Measurements from ENCODE around the gene IRAK3. TPM values are rescaled to one million over a fixed set of nuclear protein-coding genes. Genes with fewer than 3 reads are reported as not detected.

The IRAK3 gene
- total RNA-seq, 1 donor from 2014 or later: 4.9 TPM

GRCh38 chr12:66162701-66163100 lies 26.3 kb upstream of the IRAK3 start:
- TF ChIP-seq, protein P1, sequence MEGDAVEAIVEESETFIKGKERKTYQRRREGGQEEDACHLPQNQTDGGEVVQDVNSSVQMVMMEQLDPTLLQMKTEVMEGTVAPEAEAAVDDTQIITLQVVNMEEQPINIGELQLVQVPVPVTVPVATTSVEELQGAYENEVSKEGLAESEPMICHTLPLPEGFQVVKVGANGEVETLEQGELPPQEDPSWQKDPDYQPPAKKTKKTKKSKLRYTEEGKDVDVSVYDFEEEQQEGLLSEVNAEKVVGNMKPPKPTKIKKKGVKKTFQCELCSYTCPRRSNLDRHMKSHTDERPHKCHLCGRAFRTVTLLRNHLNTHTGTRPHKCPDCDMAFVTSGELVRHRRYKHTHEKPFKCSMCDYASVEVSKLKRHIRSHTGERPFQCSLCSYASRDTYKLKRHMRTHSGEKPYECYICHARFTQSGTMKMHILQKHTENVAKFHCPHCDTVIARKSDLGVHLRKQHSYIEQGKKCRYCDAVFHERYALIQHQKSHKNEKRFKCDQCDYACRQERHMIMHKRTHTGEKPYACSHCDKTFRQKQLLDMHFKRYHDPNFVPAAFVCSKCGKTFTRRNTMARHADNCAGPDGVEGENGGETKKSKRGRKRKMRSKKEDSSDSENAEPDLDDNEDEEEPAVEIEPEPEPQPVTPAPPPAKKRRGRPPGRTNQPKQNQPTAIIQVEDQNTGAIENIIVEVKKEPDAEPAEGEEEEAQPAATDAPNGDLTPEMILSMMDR (IDR thresholded peaks at IDR 0.05; ENCODE audit: unreplicated experiment): no peak
- Mint-ChIP-seq H3K27me3 (ENCODE audit: unreplicated experiment) (no peaks in the 10 kb centered on the region), H3K27ac (ENCODE audit: unreplicated experiment) (no peak overlapping the region), H3K4me3 (ENCODE audit: unreplicated experiment) (no peak overlapping the region), H3K36me3 (ENCODE audit: low read depth, unreplicated experiment) (peaks cover 34% of the 10 kb centered on the region), H3K9me3 (ENCODE audit: unreplicated experiment) (no peaks in the 10 kb centered on the region), H3K4me1 (ENCODE audit: unreplicated experiment) (peaks cover 6% of the 10 kb centered on the region)
- no peak for DNase-seq (ENCODE audit: low spot score)

- Mint-ChIP-seq H3K27me3 (ENCODE audit: unreplicated experiment) (no peaks in the 10 kb centered on the region), H3K9me3 (ENCODE audit: unreplicated experiment) (no peaks in the 10 kb centered on the region), H3K36me3 (ENCODE audit: low read depth, unreplicated experiment) (peaks cover 34% of the 10 kb centered on the region), H3K4me3 (ENCODE audit: unreplicated experiment) (no peak overlapping the region), H3K27ac (ENCODE audit: unreplicated experiment) (no peak overlapping the region), H3K4me1 (ENCODE audit: unreplicated experiment) (peaks cover 6% of the 10 kb centered on the region)
- DNase-seq (ENCODE audit: low spot score): no peak
- TF ChIP-seq, protein P1 (IDR thresholded peaks at IDR 0.05; ENCODE audit: unreplicated experiment): no peak
Observed at GRCh38 chr12:66163289-66163688, 25.7 kb upstream of the IRAK3 start.

GRCh38 chr12:66164349-66164821 lies 24.6 kb upstream of the IRAK3 start:
- Mint-ChIP-seq H3K27me3 (ENCODE audit: unreplicated experiment) (peaks cover 5% of the 10 kb centered on the region), H3K36me3 (ENCODE audit: low read depth, unreplicated experiment) (peaks cover 29% of the 10 kb centered on the region), H3K9me3 (ENCODE audit: unreplicated experiment) (no peaks in the 10 kb centered on the region), H3K4me1 (ENCODE audit: unreplicated experiment) (peaks cover 10% of the 10 kb centered on the region), H3K27ac (ENCODE audit: unreplicated experiment) (no peak overlapping the region), H3K4me3 (ENCODE audit: unreplicated experiment) (no peak overlapping the region)
- DNase-seq (ENCODE audit: low spot score): no peak
- TF ChIP-seq, protein P1 (IDR thresholded peaks at IDR 0.05; ENCODE audit: unreplicated experiment): no peak

DNA sequence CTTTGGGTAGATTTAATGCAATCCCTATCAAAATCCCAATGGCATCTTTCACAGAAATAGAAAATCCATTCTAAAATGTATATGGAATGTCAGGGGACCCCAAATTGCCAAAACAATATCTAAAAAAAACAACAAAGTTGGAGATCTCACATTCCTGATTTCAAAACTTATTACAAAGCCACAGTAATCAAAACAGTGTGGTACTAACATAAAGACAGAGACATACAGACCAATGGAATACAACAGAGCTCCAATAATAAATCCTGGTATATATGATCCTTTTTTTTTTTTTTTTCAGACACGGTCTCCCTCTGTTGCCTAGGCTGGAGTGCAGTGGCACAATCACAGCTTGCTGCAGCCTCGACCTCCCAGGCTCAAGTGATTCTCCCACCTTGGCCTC lies 23.9 kb upstream of the IRAK3 start:
- no peaks in the 10 kb centered on the region for H3K9me3 Mint-ChIP-seq (ENCODE audit: unreplicated experiment)
- no peak overlapping the region for H3K27ac Mint-ChIP-seq (ENCODE audit: unreplicated experiment)
- H3K4me3 Mint-ChIP-seq (ENCODE audit: unreplicated experiment): no peak overlapping the region
- no peak for DNase-seq (ENCODE audit: low spot score)
- peaks cover 5% of the 10 kb centered on the region for H3K27me3 Mint-ChIP-seq (ENCODE audit: unreplicated experiment)
- H3K36me3 Mint-ChIP-seq (ENCODE audit: low read depth, unreplicated experiment): peaks cover 22% of the 10 kb centered on the region
- TF ChIP-seq, protein P1 (IDR thresholded peaks at IDR 0.05; ENCODE audit: unreplicated experiment): no peak
- H3K4me1 Mint-ChIP-seq (ENCODE audit: unreplicated experiment): peaks cover 10% of the 10 kb centered on the region

DNA sequence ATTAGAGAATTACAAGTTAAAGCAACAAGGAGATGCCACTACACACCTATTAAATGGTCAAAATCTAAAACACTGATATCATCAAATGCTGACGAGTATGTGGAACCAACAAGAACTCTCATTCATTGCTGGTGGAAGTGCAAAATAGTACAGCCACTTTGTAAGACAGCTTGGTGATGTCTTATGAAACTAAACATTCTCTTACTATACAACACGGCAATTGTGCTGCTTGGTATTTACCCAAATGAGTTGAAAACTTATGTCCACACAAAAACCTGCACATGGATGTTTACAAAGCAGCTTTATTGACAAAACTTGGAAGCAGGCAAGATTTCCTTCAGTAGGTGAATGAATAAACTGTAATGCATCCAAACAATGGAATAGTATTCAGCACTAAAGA lies 22.5 kb upstream of the IRAK3 start:
- TF ChIP-seq, protein P1 (IDR thresholded peaks at IDR 0.05; ENCODE audit: unreplicated experiment): no peak
- no peaks in the 10 kb centered on the region for H3K9me3 Mint-ChIP-seq (ENCODE audit: unreplicated experiment)
- peaks cover 20% of the 10 kb centered on the region for H3K36me3 Mint-ChIP-seq (ENCODE audit: low read depth, unreplicated experiment)

More for the DNA sequence above, 22.5 kb upstream of the IRAK3 start:
- no peak for DNase-seq (ENCODE audit: low spot score)
- H3K4me1 Mint-ChIP-seq (ENCODE audit: unreplicated experiment): peaks cover 10% of the 10 kb centered on the region
- H3K27me3 Mint-ChIP-seq (ENCODE audit: unreplicated experiment): peaks cover 10% of the 10 kb centered on the region
- no peak overlapping the region for H3K4me3 Mint-ChIP-seq (ENCODE audit: unreplicated experiment)
- no peak overlapping the region for H3K27ac Mint-ChIP-seq (ENCODE audit: unreplicated experiment)
